Measurements from ENCODE around the gene HSPBP1. TPM values are rescaled to one million over a fixed set of nuclear protein-coding genes. Genes with fewer than 3 reads are reported as not detected.

Gene HSPBP1
- total RNA-seq, 1 donor from 2014 or later = 29.1 TPM

DNA sequence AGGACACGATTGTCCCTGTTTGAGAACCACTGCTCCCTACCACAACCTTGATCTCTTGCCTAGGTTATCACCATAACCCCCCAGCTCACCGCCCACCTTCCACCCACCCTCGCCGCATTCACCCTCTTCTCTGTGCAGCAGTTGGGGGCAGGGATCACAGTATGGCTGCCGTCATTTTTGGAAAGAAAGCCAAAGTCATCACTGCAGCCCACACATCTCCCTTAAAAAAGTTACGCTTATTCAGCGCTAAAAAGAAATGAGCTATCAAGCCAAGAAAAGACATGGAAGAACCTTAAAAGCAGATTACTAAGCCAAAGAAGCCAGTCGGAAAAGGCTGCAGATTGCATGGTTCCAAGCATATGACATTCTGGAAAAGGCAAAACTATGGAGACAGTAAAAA is 10.6 kb downstream of the HSPBP1 start:
- peaks cover 8% of the 10 kb centered on the region for H3K9me3 Mint-ChIP-seq
- no peak for DNase-seq (ENCODE audit: low spot score in 2 of 2, unreplicated experiment in 2 of 2)
- no peak overlapping the region for H3K4me3 Mint-ChIP-seq
- no peak overlapping the region for H3K27ac Mint-ChIP-seq
- H3K27me3 Mint-ChIP-seq (ENCODE audit: low read depth) = no peaks in the 10 kb centered on the region
- H3K4me1 Mint-ChIP-seq = no peaks in the 10 kb centered on the region
- TF ChIP-seq, protein P1, sequence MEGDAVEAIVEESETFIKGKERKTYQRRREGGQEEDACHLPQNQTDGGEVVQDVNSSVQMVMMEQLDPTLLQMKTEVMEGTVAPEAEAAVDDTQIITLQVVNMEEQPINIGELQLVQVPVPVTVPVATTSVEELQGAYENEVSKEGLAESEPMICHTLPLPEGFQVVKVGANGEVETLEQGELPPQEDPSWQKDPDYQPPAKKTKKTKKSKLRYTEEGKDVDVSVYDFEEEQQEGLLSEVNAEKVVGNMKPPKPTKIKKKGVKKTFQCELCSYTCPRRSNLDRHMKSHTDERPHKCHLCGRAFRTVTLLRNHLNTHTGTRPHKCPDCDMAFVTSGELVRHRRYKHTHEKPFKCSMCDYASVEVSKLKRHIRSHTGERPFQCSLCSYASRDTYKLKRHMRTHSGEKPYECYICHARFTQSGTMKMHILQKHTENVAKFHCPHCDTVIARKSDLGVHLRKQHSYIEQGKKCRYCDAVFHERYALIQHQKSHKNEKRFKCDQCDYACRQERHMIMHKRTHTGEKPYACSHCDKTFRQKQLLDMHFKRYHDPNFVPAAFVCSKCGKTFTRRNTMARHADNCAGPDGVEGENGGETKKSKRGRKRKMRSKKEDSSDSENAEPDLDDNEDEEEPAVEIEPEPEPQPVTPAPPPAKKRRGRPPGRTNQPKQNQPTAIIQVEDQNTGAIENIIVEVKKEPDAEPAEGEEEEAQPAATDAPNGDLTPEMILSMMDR (IDR thresholded peaks at IDR 0.05; ENCODE audit: unreplicated experiment) = no peak
- peaks cover 19% of the 10 kb centered on the region for H3K36me3 Mint-ChIP-seq

DNA sequence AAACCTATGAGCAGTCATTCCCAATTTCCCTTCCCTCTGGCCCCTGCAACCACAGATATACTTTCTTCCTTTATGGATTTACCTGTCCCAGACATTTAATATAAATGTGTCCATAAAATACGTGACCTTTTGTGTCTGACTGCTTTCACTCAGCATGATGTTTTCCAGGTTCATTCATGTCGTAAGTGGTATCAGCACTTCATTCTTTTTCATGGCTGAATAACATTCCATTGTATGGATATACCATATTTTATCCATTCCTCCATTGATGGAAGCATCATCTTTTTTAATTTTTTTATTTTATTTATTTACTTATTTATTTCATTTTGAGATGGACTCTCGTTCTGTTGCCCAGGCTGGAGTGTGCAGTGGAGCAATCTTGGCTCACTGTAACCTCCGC is 13.1 kb downstream of the HSPBP1 start:
- H3K36me3 Mint-ChIP-seq = peaks cover 11% of the 10 kb centered on the region
- DNase-seq (ENCODE audit: low spot score in 2 of 2, unreplicated experiment in 2 of 2) = no peak
- H3K4me1 Mint-ChIP-seq = no peaks in the 10 kb centered on the region
- peaks cover 8% of the 10 kb centered on the region for H3K9me3 Mint-ChIP-seq
- H3K4me3 Mint-ChIP-seq = no peak overlapping the region
- H3K27me3 Mint-ChIP-seq (ENCODE audit: low read depth) = no peaks in the 10 kb centered on the region
- no peak overlapping the region for H3K27ac Mint-ChIP-seq
- TF ChIP-seq, protein P1 (IDR thresholded peaks at IDR 0.05; ENCODE audit: unreplicated experiment) = no peak

DNA sequence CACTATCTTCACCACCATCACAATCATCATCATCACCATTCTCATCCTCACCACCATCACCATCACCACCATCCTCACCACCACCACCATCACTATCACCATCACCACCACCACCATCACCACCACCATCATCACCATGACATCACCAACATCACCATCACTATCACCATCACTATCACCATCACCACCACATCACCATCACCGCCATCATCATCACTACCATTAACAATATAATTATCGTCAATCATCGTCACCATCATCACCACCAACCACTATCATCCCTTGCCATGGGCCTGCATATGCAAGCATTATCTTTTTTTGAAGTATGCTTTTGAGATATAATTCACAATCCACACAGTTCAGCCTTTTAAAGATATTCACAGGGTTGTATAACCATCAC is 13.5 kb downstream of the HSPBP1 start:
- no peak overlapping the region for H3K27ac Mint-ChIP-seq
- no peak overlapping the region for H3K4me3 Mint-ChIP-seq
- H3K9me3 Mint-ChIP-seq = peaks cover 8% of the 10 kb centered on the region
- no peaks in the 10 kb centered on the region for H3K4me1 Mint-ChIP-seq
- DNase-seq (ENCODE audit: low spot score in 2 of 2, unreplicated experiment in 2 of 2) = no peak
- peaks cover 11% of the 10 kb centered on the region for H3K36me3 Mint-ChIP-seq
- H3K27me3 Mint-ChIP-seq (ENCODE audit: low read depth) = no peaks in the 10 kb centered on the region
- TF ChIP-seq, protein P1 (IDR thresholded peaks at IDR 0.05; ENCODE audit: unreplicated experiment) = no peak

DNA sequence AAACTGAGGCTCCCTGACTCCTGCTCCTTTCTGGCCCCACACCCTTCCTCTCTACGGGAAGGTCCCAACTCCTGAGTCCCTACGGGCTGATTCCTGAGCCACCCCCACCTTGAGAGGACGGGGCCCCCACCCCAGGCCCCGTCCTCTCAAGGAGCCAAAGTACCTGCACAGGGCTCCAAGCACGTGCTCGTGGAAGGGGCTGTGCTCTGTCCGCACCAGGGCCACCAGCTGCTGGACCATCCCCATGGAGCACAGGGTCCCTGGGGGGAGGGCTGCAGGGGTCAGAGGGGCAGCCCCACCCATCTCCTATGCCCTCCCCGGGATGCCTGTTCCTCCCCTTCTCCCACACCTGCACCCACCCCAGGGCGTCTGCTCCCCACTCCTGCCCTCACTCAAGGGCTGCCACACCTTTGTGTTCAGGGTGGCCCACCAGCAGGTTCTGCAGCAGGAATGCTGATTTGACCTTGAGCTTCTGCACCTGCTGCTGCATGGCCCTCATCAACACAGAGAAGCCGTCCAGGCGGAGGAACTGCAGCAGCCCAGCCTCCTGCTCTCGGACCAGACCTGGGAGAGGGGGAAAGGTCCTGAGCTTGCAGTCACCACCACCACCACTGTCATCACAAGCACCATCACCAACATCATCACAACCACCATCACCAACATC is 14.1 kb downstream of the HSPBP1 start:
- Mint-ChIP-seq H3K36me3 (peaks cover 11% of the 10 kb centered on the region), H3K27ac (no peak overlapping the region), H3K4me1 (no peaks in the 10 kb centered on the region), H3K4me3 (no peak overlapping the region), H3K27me3 (ENCODE audit: low read depth) (no peaks in the 10 kb centered on the region), H3K9me3 (peaks cover 8% of the 10 kb centered on the region)
- no peak for DNase-seq (ENCODE audit: low spot score in 2 of 2, unreplicated experiment in 2 of 2)
- TF ChIP-seq, protein P1 (IDR thresholded peaks at IDR 0.05; ENCODE audit: unreplicated experiment) = no peak

DNA sequence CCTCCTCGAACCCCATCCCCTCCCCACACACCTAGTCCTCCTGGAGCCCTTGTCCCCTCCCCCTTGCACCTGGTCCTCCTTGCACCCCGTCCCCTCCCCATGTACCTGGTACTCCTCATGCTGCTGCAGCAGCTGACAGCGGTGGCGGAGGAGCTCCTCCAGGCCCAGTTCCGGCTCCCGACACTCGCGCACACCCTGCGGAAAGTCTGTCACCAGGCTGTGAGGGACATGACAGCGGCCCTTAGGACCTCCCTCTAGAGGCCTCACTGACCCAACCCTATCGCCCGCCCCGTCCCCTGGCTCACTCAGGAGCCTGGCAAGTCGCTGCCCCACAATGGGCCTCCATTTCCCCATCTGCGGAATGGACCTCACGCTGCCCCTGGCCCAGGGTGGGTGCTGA is 14.7 kb downstream of the HSPBP1 start:
- no peak overlapping the region for H3K27ac Mint-ChIP-seq
- DNase-seq (ENCODE audit: low spot score in 2 of 2, unreplicated experiment in 2 of 2) = no peak
- no peaks in the 10 kb centered on the region for H3K27me3 Mint-ChIP-seq (ENCODE audit: low read depth)
- TF ChIP-seq, protein P1 (IDR thresholded peaks at IDR 0.05; ENCODE audit: unreplicated experiment) = no peak
- no peak overlapping the region for H3K4me3 Mint-ChIP-seq
- H3K4me1 Mint-ChIP-seq = peaks cover 3% of the 10 kb centered on the region
- peaks cover 8% of the 10 kb centered on the region for H3K9me3 Mint-ChIP-seq
- peaks cover 11% of the 10 kb centered on the region for H3K36me3 Mint-ChIP-seq

All from mesothelial cell of epicardium (in vitro differentiated cells).